PFSK-1 (cell line): ENCODE data around the gene SNX11.

Experiments used
- FOXP2 ChIP-seq: optimal IDR thresholded peaks from 2 replicates; pipeline ENCODE3; 2011; ENCODE audit warnings: borderline replicate concordance, control low read depth, inconsistent platforms; ENCODE audit not compliant: insufficient read depth; ENCODE audit errors: extremely low read length, extremely low read depth
- POLR2AphosphoS5 ChIP-seq: IDR thresholded peaks from 2 replicates; pipeline ENCODE4 v1.6.1; 2012; ENCODE audit warnings: low read depth, mild to moderate bottlenecking, control low read depth, low read length, moderate library complexity
- SIN3A ChIP-seq: IDR thresholded peaks from 2 replicates; pipeline ENCODE4 v1.6.1; 2012; ENCODE audit warnings: mild to moderate bottlenecking, low read length, moderate library complexity, borderline replicate concordance; ENCODE audit not compliant: insufficient read depth
- TAF1 ChIP-seq: IDR thresholded peaks from 2 replicates; pipeline ENCODE4 v1.6.1; 2012; ENCODE audit warnings: low read length, control low read depth, borderline replicate concordance; ENCODE audit not compliant: insufficient read depth
- TF ChIP-seq, protein P1 (sequence below), 2 experiments: IDR thresholded peaks; 2 replicates each; pipeline versions ENCODE4 v1.6.1 to v1.8.0; 2011 to 2012; ENCODE audit warnings: low read depth in 2 of 2, low read length in 2 of 2, control low read depth in 1 of 2, inconsistent platforms in 1 of 2, mild to moderate bottlenecking in 1 of 2, moderate library complexity in 1 of 2; ENCODE audit not compliant: insufficient read depth in 1 of 2

Gene SNX11

DNA sequence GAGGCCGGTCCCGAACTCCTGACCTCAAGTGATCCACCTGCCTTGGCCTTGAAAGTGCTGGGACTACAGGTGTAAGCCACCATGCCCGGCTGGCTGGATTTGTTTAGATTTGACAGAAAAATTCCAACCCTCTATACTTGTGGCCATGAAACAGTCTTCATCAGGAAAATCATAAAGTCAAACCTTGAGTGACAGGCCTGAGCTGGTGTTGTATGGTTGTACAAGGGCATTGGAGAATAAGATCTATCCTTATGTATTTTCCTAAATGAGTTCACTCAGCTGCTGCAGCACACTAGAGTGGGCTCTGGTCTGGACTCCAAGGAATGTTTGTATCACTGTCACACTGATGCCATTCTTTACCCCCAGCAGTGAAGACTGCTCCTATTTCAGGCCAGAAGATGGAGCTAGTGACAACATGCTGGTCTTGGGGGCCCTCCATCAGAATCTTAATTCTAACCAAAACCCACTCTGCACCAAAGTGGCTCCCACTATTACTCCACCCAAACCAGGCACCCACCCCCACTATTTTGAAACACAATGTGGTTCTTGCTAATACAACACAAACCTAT, 27.4 kb downstream of the SNX11 start:
- no peak for TF ChIP-seq POLR2AphosphoS5
- TF ChIP-seq SIN3A: no peak
- no peak for TF ChIP-seq FOXP2
- no peak for TF ChIP-seq TAF1

DNA sequence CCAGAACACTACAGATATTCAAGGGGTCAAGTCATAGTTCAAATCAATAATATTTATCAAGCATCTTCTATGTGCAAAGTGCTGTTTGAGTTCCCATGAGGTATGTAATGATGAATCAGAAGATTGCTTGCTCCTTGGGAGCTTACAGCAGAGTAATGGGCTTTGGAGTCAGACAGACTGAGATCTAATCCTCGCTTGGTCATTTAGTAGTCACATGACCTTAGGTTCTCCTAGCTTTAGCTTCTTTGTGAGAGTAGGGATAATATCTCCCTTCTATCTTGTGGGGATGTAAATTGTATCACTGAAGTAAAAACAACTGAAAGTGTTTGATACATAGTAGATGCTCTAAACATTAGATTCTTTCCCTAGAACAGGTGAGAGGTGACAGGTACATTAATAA, 30.1 kb downstream of the SNX11 start:
- no peak for TF ChIP-seq TAF1
- no peak for TF ChIP-seq FOXP2
- TF ChIP-seq POLR2AphosphoS5: no peak
- TF ChIP-seq SIN3A: no peak
- TF ChIP-seq, protein P1, sequence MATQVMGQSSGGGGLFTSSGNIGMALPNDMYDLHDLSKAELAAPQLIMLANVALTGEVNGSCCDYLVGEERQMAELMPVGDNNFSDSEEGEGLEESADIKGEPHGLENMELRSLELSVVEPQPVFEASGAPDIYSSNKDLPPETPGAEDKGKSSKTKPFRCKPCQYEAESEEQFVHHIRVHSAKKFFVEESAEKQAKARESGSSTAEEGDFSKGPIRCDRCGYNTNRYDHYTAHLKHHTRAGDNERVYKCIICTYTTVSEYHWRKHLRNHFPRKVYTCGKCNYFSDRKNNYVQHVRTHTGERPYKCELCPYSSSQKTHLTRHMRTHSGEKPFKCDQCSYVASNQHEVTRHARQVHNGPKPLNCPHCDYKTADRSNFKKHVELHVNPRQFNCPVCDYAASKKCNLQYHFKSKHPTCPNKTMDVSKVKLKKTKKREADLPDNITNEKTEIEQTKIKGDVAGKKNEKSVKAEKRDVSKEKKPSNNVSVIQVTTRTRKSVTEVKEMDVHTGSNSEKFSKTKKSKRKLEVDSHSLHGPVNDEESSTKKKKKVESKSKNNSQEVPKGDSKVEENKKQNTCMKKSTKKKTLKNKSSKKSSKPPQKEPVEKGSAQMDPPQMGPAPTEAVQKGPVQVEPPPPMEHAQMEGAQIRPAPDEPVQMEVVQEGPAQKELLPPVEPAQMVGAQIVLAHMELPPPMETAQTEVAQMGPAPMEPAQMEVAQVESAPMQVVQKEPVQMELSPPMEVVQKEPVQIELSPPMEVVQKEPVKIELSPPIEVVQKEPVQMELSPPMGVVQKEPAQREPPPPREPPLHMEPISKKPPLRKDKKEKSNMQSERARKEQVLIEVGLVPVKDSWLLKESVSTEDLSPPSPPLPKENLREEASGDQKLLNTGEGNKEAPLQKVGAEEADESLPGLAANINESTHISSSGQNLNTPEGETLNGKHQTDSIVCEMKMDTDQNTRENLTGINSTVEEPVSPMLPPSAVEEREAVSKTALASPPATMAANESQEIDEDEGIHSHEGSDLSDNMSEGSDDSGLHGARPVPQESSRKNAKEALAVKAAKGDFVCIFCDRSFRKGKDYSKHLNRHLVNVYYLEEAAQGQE (IDR thresholded peaks at IDR 0.05; ENCODE audit: insufficient read depth in 1 of 2, low read depth in 2 of 2, low read length in 2 of 2): no peak

DNA sequence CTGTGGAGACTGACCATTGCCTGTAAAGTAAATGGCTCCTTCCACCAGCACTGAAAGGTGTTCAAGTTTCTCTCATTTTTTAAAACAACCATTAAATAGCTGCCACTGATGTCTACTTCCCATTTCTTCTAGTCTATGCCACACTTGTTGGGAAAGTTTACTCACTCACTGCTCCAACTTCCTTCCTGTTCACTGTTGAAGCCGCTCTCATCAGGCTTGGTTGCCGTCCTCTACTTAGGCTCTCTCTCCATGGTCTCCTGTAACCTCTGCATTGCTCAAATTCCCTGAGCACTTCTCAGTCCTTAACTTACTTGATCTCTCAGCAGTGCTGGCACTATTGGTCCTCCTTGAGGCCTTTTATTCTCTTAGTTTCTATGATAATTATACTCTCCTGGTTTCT, 32.4 kb downstream of the SNX11 start:
- TF ChIP-seq SIN3A (no peak), POLR2AphosphoS5 (no peak), TAF1 (no peak), FOXP2 (no peak)
- TF ChIP-seq, protein P1 (IDR thresholded peaks at IDR 0.05; ENCODE audit: insufficient read depth in 1 of 2, low read depth in 2 of 2, low read length in 2 of 2): no peak

DNA sequence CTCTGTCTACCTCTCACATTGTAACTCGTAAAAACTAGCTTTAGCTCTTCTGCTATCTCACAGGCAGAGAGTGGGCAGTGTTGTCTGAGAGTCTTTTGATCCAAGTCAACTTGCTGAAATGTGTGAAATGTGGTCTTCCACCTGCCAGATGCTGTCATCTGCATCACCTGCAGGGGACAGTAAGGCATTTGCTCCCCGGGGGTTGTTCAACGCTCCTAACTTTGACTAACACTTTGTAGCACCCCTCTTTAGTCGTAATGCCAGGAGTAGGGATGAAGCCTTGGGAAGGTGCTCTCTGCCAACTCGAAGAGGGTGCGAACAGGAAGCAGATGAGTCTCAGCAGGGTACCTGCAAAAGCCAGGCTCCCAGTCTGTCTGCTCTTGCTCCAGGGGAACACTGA, 36.1 kb downstream of the SNX11 start:
- TF ChIP-seq TAF1 (no peak), POLR2AphosphoS5 (no peak), FOXP2 (no peak), SIN3A (no peak)
- TF ChIP-seq, protein P1 (IDR thresholded peaks at IDR 0.05; ENCODE audit: insufficient read depth in 1 of 2, low read depth in 2 of 2, low read length in 2 of 2): no peak

DNA sequence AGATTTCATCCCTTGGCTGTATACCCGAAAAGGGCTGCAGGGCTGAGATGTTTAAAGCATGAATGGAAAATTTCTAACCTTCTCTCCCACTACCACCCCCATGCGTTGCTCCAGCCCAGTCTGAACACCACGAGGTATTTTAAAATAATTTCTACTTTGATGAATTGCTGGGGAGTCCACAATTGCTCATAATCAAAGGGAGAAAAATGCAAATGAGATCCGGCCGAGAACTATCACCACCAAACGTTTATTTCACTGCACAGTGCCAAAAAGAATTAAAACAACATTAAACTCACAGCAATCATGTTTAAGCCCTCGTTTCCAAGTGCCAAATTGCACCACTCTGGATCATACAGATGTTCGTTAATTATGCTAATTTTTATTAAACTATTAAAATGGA, 36.7 kb downstream of the SNX11 start:
- TF ChIP-seq SIN3A (no peak), FOXP2 (no peak), TAF1 (no peak)
- TF ChIP-seq, protein P1 (IDR thresholded peaks at IDR 0.05; ENCODE audit: insufficient read depth in 1 of 2, low read depth in 2 of 2, low read length in 2 of 2): no peak
